Fibroblast of skin of right biceps (primary cell): Measurements from ENCODE around the gene GNAQ.
A peak's percentile ranks its signal among the peaks of the same experiment; 100 is the strongest.

Source experiments
- DNase-seq: peaks from one replicate; pipeline ENCODE4 v3.0.0-alpha.2; 2013

GNAQ gene

GRCh38 chr9:77935211-77935610 is 96.4 kb downstream of the GNAQ start:
- no peak for DNase-seq

- no peak for DNase-seq
Measured at GRCh38 chr9:77933976-77934375, 97.6 kb downstream of the GNAQ start.

DNA sequence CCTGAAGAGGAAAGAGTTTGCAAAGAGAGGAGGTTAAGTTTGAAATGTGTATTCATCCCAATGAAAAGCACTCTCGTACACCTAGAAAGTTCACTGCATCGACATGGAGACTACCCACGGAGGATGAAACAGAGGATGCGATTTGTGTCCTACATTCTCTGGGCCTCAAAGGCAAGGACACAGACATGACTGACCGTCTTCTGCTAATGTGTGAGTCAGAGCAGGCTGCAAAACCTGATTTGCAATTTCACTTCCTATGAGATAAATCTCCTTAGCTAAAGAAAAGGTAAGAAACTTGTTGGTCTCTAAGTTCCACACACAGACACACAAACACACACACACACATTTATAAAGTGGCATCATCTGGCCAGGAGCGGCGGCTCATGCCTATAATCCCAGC is 98.6 kb downstream of the GNAQ start:
- DNase-seq, result peak; percentile 10

GRCh38 chr9:77929942-77930341 is 101.7 kb downstream of the GNAQ start:
- no peak for DNase-seq

GRCh38 chr9:77927265-77927664 is 104.3 kb downstream of the GNAQ start:
- DNase-seq, result peak; percentile 51

DNA sequence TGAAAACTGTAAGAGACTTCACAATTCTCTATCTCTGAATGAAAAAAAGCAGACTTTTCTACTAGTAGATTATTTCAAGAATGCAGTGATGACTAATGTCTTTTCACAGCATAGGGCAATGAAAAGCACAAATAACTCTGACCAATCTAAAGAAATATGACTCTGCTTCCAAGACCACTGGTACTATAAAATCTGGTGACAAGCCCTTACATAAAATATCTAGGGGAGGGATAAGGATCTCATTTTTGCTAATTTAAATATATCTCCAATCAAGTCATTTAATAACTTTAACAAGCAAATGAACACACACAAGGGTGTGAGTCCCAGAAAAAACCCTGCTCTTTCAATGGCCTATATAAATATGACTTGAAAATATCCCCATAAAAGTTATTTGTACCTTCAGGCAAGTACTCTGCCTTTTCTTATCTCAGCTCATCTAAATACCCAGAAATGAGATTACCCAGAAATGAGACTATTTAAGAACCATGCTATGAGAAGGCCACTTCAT is 105.2 kb downstream of the GNAQ start:
- DNase-seq, result peak; percentile 83

GRCh38 chr9:77922591-77922990 is 109.0 kb downstream of the GNAQ start:
- peak; percentile 11 for DNase-seq

DNA sequence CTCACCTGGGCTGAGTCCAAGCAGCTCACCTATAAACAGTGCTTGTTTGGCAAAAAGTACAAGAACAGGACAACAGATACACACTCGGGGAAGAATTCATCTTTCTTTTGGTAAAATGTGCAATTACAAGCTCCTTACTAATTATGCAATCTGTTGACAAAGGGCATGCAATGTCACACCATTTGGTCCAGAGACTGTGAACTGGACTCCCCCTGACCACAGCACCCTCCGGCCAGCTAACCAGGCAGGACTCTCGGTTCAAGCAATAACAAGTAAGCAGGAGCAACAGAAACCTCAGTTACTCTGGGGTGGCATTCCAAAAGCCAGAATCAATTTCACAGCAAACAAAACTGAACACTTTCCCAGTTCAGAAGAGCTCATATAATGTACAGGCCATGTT is 113.8 kb downstream of the GNAQ start:
- no peak for DNase-seq

DNA sequence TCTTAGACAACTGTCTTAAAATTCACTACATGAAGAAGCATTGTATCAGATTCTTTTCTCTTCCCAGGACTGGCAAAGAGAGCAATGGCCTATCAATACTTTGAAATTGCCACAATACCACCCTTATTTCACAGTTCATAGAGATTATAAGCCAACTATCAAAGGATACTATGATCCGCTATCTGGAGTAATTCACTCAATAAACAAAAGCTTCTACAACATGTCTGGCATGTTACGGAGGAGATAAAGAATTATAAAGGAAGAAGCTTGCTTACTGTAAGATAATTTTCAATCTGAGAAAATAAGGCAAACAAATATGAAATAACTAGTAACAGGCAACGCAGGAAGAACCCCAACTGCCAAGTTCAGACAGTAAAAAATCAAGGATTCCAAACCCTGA is 114.8 kb downstream of the GNAQ start:
- no peak for DNase-seq

DNA sequence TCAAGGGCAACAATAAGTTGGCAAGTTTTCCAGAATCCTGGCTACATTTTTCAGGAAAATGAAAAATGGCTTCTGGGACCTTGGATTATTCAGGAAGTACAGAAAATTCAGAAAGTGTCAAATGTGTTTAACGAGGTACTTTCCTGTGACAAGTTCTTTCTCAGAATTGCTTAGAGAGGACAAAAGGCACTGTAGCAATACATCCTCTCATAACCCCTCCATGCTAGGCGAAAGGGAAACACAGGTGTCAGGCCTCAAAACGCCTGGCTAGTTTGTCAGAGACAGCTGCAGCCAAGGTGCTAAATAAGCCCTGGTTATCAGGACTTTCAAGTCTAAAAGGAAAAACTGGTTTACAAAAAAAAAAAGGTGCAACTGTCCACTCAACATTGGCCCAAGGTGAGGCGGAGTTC is 115.2 kb downstream of the GNAQ start:
- no peak for DNase-seq

GRCh38 chr9:77915744-77916143 is 115.9 kb downstream of the GNAQ start:
- no peak for DNase-seq

GRCh38 chr9:77912895-77913693 is 118.5 kb downstream of the GNAQ start:
- peak; percentile 50 for DNase-seq

GRCh38 chr9:77911928-77912327 is 119.7 kb downstream of the GNAQ start:
- DNase-seq, result no peak

- DNase-seq, result peak; percentile 7
Measured at GRCh38 chr9:77910194-77910621, 121.4 kb downstream of the GNAQ start.

GRCh38 chr9:77909306-77909705 is 122.3 kb downstream of the GNAQ start:
- DNase-seq, result no peak

DNA sequence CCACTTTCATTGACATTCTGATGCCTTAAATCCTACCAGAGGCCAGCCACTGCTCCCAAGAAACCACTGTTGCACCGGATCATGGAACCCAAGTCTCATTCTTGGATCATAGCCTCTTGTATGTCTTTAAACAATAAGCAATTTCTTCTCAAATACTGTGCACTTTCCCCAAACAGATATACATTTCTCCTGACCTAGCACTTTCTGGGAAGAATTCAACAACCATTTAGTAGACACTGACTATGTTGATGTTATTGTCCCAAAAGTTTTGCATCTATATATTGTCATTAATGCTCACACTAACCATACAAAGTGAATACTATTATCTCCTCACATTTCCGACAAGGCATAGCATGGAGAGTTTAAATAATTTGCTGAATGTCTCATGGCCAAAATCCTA is 123.3 kb downstream of the GNAQ start:
- no peak for DNase-seq

DNA sequence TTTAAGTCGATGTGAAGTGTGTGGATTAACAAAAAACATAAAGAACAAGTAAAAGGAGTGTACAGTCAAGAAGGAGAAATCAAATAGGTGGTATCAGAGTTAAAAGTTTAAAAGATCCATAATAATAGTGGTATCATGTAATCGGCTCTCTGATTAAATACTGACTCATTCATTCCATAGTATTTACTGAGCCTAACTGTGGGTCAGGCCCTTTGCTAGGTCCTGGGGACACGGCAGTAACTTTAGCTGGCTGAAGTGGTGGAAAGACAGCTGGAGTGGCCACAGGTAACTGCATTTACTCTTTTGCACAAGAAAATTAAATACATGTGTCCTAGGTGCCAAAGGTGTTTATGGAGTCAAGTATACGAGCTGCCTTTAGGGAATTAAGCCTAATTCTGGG is 124.0 kb downstream of the GNAQ start:
- DNase-seq, result no peak

DNA sequence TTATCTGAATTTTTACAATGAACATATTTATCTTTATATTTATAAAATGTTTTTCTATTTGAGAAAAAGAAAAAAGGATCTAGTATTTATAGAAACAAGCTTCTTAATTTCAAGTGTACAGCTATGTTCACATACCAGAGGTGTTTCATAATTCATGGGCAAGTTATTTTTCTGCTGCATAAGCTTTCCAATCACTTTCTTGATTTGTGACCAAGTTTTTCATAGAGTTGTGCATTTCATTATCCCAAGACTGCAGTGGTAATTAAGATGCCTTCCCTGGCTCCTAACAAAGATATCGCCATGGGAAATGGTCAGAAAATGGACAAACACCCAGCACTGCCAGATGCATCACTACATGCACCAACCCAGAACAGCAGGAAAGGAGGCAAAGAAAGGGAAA is 124.6 kb downstream of the GNAQ start:
- DNase-seq, result no peak

- DNase-seq, result peak; percentile 37
Measured at GRCh38 chr9:77903666-77904285, 127.8 kb downstream of the GNAQ start.

GRCh38 chr9:77901771-77902170 is 129.8 kb downstream of the GNAQ start:
- no peak for DNase-seq

- DNase-seq, result no peak
Measured at GRCh38 chr9:77901018-77901417, 130.6 kb downstream of the GNAQ start.

DNA sequence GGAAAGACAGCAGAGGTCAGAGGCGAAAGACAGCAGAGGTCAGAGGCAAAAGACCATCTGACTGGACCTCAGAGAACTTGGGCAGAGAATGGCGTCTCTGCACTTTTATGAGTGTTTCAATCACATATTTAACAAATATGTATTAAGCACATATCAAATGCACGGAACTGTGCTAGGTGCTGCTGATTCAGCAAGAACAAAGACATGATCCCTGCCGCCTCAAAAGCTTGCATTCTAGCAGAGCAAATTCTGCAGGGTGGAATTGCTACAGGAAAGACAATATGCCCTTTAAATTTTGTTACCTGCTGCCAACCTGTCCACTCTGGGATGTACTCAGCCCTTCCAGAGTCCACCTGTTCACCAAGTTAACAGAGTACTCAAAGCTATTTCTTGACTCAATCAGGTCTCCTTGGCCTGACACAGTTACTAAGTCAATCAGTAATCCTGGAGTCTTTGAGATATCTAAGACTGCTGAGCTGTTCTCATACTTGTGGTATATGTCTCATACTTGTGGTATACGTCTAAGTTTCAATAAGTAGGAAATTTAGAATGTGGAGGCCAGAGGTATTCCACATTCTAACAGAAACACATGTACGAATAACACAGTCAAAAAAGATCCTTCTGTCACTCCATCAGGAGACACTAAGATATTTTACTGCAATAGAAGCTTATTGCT is 131.8 kb downstream of the GNAQ start:
- peak; percentile 89 for DNase-seq

- DNase-seq, result no peak
Measured at GRCh38 chr9:77898864-77899263, 132.7 kb downstream of the GNAQ start.
